HCEC 1CT (cell line): Measurements from ENCODE around the gene CCDC102B.
A peak's percentile ranks its signal among the peaks of the same experiment; 100 is the strongest.

ENCODE experiments used
- DNase-seq: peaks from one replicate; pipeline ENCODE4 v3.0.0-alpha.2; 2017

Gene CCDC102B

GRCh38 chr18:69097349-69097748 lies 299.5 kb downstream of the CCDC102B start:
- DNase-seq = no peak

GRCh38 chr18:69102959-69103358 lies 305.1 kb downstream of the CCDC102B start:
- peak; percentile 47 for DNase-seq
